ENCODE results near the gene STARD9. TPM values are rescaled to one million over a fixed set of nuclear protein-coding genes. Genes with fewer than 3 reads are reported as not detected.

The STARD9 gene
- total RNA-seq, 1 experiment from 2014 or later = 5.0 TPM

GRCh38 chr15:42650208-42651066, 75.0 kb downstream of the STARD9 start:
- Histone ChIP-seq H3K79me2 (ENCODE audit: insufficient read depth, low read length) (no peaks in the 10 kb centered on the region), H3K4me3 (replicated peaks in 1 of 2; ENCODE audit: low read depth in 1 of 2, low read length in 2 of 2) (no peak overlapping the region), H3K36me3 (ENCODE audit: control insufficient read depth in 1 of 2, insufficient read depth in 2 of 2, low read length in 2 of 2) (no peaks in the 10 kb centered on the region), H3K4me1 (ENCODE audit: control insufficient read depth in 1 of 2, insufficient read depth in 2 of 2, low read length in 2 of 2) (no peaks in the 10 kb centered on the region), H4K20me1 (ENCODE audit: insufficient read depth) (no peaks in the 10 kb centered on the region), H3K27ac (ENCODE audit: low read depth, low read length) (no peak overlapping the region), H3K27me3 (ENCODE audit: insufficient read depth, low read length) (no peaks in the 10 kb centered on the region), H2AFZ (ENCODE audit: low read depth, low read length, poor library complexity, severe bottlenecking) (no peak overlapping the region), H3K9me3 (ENCODE audit: control insufficient read depth in 1 of 2, insufficient read depth in 1 of 2, low read depth in 1 of 2, low read length in 2 of 2) (no peaks in the 10 kb centered on the region), H3K9me2 (ENCODE audit: insufficient read depth) (no peaks in the 10 kb centered on the region), H3K4me2 (ENCODE audit: low read length) (no peak overlapping the region), H3K9ac (ENCODE audit: low read length) (no peak overlapping the region)
- intact Hi-C loops (cut with micrococcal nuclease) = loop anchor here (1.0 to 5.0 kb wide), 2 partner anchors 178 to 584 kb away; no protein-coding TSS in a partner anchor
- ChIA-PET RAD21 (ENCODE audit: low non-redundant PET in 1 of 2, low total read pairs in 2 of 2, uncharacterized antibody in 2 of 2, unreplicated experiment in 2 of 2) (interaction anchor here (0.7 to 1.1 kb wide), 2 partner anchors 511 kb away, joined by 3 to 5 read pairs; no protein-coding TSS in a partner anchor), POLR2A (no interaction called here), CTCF (interaction anchor here (1.1 kb wide), 1 partner anchor 98 kb away, joined by 3 read pairs; no protein-coding TSS in a partner anchor)
- TF ChIP-seq SIN3A (IDR thresholded peaks at IDR 0.05; ENCODE audit: low read depth) (no peak), CTCF (IDR thresholded peaks at IDR 0.05 in 2 of 3, conservative IDR thresholded peaks at IDR 0.05 in 1 of 3; ENCODE audit: borderline replicate concordance in 1 of 3, insufficient read depth in 1 of 3, low read depth in 2 of 3, low read length in 2 of 3) (peak; percentile 69 to 85 (median 82)), RAD21 (IDR thresholded peaks at IDR 0.05; ENCODE audit: low read depth) (peak; percentile 86)
- ATAC-seq (peak; percentile 100), DNase-seq (ENCODE audit: low read depth, low spot score) (peak; percentile 61)
- BruUV-seq (replicated peaks) = no TSS peak

- BruUV-seq (replicated peaks) = no TSS peak
- H3K9me2 ChIP-seq (ENCODE audit: insufficient read depth) = no peaks in the 10 kb centered on the region
- H4K20me1 ChIP-seq (ENCODE audit: insufficient read depth) = no peaks in the 10 kb centered on the region
- H3K27me3 ChIP-seq (ENCODE audit: insufficient read depth, low read length) = no peaks in the 10 kb centered on the region
- POLR2A ChIA-PET = no interaction called here
- H3K9ac ChIP-seq (ENCODE audit: low read length) = no peak overlapping the region
- H3K9me3 ChIP-seq (ENCODE audit: control insufficient read depth in 1 of 2, insufficient read depth in 1 of 2, low read depth in 1 of 2, low read length in 2 of 2) = no peaks in the 10 kb centered on the region
- ATAC-seq = no peak
- DNase-seq (ENCODE audit: low read depth, low spot score) = no peak
- RAD21 ChIA-PET (ENCODE audit: low non-redundant PET in 1 of 2, low total read pairs in 2 of 2, uncharacterized antibody in 2 of 2, unreplicated experiment in 2 of 2) = no interaction called here
- H3K79me2 ChIP-seq (ENCODE audit: insufficient read depth, low read length) = no peaks in the 10 kb centered on the region
- H3K4me3 ChIP-seq (replicated peaks in 1 of 2; ENCODE audit: low read depth in 1 of 2, low read length in 2 of 2) = no peak overlapping the region
- no peak overlapping the region for H2AFZ ChIP-seq (ENCODE audit: low read depth, low read length, poor library complexity, severe bottlenecking)
- CTCF ChIA-PET = no interaction called here
- intact Hi-C loops (cut with micrococcal nuclease) = no loop called here
- H3K4me1 ChIP-seq (ENCODE audit: control insufficient read depth in 1 of 2, insufficient read depth in 2 of 2, low read length in 2 of 2) = no peaks in the 10 kb centered on the region
- H3K27ac ChIP-seq (ENCODE audit: low read depth, low read length) = no peak overlapping the region
- H3K36me3 ChIP-seq (ENCODE audit: control insufficient read depth in 1 of 2, insufficient read depth in 2 of 2, low read length in 2 of 2) = no peaks in the 10 kb centered on the region
- no peak overlapping the region for H3K4me2 ChIP-seq (ENCODE audit: low read length)
- no peak for TF ChIP-seq POLR2A (IDR thresholded peaks at IDR 0.05; ENCODE audit: borderline replicate concordance, extremely low read depth, insufficient read depth, insufficient read length)
- TF ChIP-seq CEBPB (IDR thresholded peaks at IDR 0.05; ENCODE audit: low read depth) = no peak
- no peak for TF ChIP-seq CBX3 (IDR thresholded peaks at IDR 0.05; ENCODE audit: low read depth)
- no peak for TF ChIP-seq ELF1 (IDR thresholded peaks at IDR 0.05; ENCODE audit: borderline replicate concordance, low read depth)
- no peak for TF ChIP-seq ZFX (IDR thresholded peaks at IDR 0.05)
- TF ChIP-seq JUND (IDR thresholded peaks at IDR 0.05) = no peak
- TF ChIP-seq SRF (IDR thresholded peaks at IDR 0.05; ENCODE audit: low read depth) = no peak
- no peak for TF ChIP-seq EZH2 (IDR thresholded peaks at IDR 0.05)
- TF ChIP-seq TCF7L2 (IDR thresholded peaks at IDR 0.05; ENCODE audit: borderline replicate concordance, extremely low read depth, insufficient read depth, insufficient read length) = no peak
- TF ChIP-seq POLR2AphosphoS5 (IDR thresholded peaks at IDR 0.05; ENCODE audit: low read depth, low read length) = no peak
- TF ChIP-seq, protein P1, sequence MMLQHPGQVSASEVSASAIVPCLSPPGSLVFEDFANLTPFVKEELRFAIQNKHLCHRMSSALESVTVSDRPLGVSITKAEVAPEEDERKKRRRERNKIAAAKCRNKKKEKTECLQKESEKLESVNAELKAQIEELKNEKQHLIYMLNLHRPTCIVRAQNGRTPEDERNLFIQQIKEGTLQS (IDR thresholded peaks at IDR 0.05) = no peak
- no peak for TF ChIP-seq RAD21 (IDR thresholded peaks at IDR 0.05; ENCODE audit: low read depth)
- TF ChIP-seq YY1 (IDR thresholded peaks at IDR 0.05; ENCODE audit: extremely low read depth, insufficient replicate concordance, low read depth, low read length) = no peak
Observed at GRCh38 chr15:42665827-42666226, 90.4 kb downstream of the STARD9 start.
